B cell (primary cell): ENCODE data around the gene GIMD1. TPM values are rescaled to one million over a fixed set of nuclear protein-coding genes. Genes with fewer than 3 reads are reported as not detected.

Source experiments
- ATAC-seq: fragments of 200-7000 bp; cut with Tn5 transposase; one replicate; pipeline ENCODE4 v1.10.0; 2021; ENCODE audit warnings: low read depth, mild to moderate bottlenecking, moderate number of reproducible peaks, moderate library complexity
- CTCF ChIA-PET: fragments of 350-600 bp; sonication (Branson Sonifier 250); formaldehyde crosslinking; loops from one replicate; lab custom pipeline; 2021; ENCODE audit warnings: antibody characterized with exemption, inconsistent platforms; lab: Charles Lee
- POLR2A ChIA-PET: fragments of 350-600 bp; sonication (Branson Sonifier 250); formaldehyde crosslinking; loops from one replicate; lab custom pipeline; 2021; ENCODE audit warnings: antibody characterized with exemption; lab: Charles Lee
- DNase-seq: peaks from one replicate; pipeline ENCODE4 v3.0.0; 2013
- H2AFZ ChIP-seq: 2 replicates; pipeline ENCODE4 v1.6.1; 2012; ENCODE audit warnings: mild to moderate bottlenecking, low read depth, low read length; ENCODE audit not compliant: insufficient read depth, poor library complexity, severe bottlenecking
- H3K27ac ChIP-seq, 2 donors: 1 replicate in 1 of 2; 2 replicates in 1 of 2; pipeline ENCODE4 v1.5.1; 2012 to 2013; ENCODE audit warnings: low read length in 2 of 2, mild to moderate bottlenecking in 2 of 2, moderate library complexity in 1 of 2
- H3K27me3 ChIP-seq, 4 experiments: fragments of 200-600 bp in 1 of 4; sonication (generic) in 1 of 4; replicated peaks in 1 of 4; 1 replicate in 2 of 4; 2 replicates in 2 of 4; pipeline versions ENCODE4 v1.6.1 to v1.7.0; 2013 to 2016; ENCODE audit warnings: low read length in 3 of 4, mild to moderate bottlenecking in 2 of 4, mixed read lengths in 1 of 4, moderate library complexity in 1 of 4; ENCODE audit not compliant: insufficient read depth in 4 of 4, control insufficient read depth in 3 of 4; ENCODE audit errors: control extremely low read depth in 1 of 4
- H3K36me3 ChIP-seq, 2 experiments: replicated peaks in 1 of 2; 1 replicate in 1 of 2; 2 replicates in 1 of 2; pipeline versions ENCODE4 v1.6.1 to v1.7.1; 2013; ENCODE audit warnings: low read length in 1 of 2; ENCODE audit not compliant: insufficient read depth in 2 of 2, control insufficient read depth in 1 of 2; ENCODE audit errors: control extremely low read depth in 1 of 2, extremely low read depth in 1 of 2
- H3K4me1 ChIP-seq, 2 donors: fragments of 200-600 bp in 1 of 2; sonication (generic) in 1 of 2; 1 replicate in 1 of 2; 2 replicates in 1 of 2; pipeline versions ENCODE4 v1.5.1 to v1.6.1; 2013 to 2017; ENCODE audit warnings: low read length in 2 of 2; ENCODE audit not compliant: control insufficient read depth in 2 of 2, insufficient read depth in 2 of 2
- H3K4me2 ChIP-seq: replicated peaks from 2 replicates; pipeline ENCODE3; 2012; ENCODE audit warnings: mild to moderate bottlenecking, low read depth, low read length; ENCODE audit not compliant: poor library complexity, severe bottlenecking
- H3K4me3 ChIP-seq, 5 experiments: fragments of 200-600 bp in 1 of 5; sonication (generic) in 1 of 5; 1 replicate in 3 of 5; 2 replicates in 2 of 5; pipeline versions ENCODE4 v1.5.1 to v1.7.0; 2011 to 2016; ENCODE audit warnings: low read length in 4 of 5, mild to moderate bottlenecking in 4 of 5, low read depth in 2 of 5, control low read depth in 1 of 5, moderate library complexity in 1 of 5; ENCODE audit not compliant: insufficient read depth in 1 of 5; ENCODE audit errors: control extremely low read depth in 1 of 5, extremely low read depth in 1 of 5
- H3K79me2 ChIP-seq: fragments of 200-600 bp; sonication (generic); one replicate; pipeline ENCODE4 v1.6.0; 2016; ENCODE audit warnings: low read length; ENCODE audit not compliant: control insufficient read depth, insufficient read depth
- H3K9ac ChIP-seq: fragments of 200-600 bp; sonication (generic); 2 replicates; pipeline ENCODE4 v1.6.1; 2017; ENCODE audit warnings: mild to moderate bottlenecking, low read length, moderate library complexity
- H3K9me3 ChIP-seq, 3 donors: one replicate each; pipeline versions ENCODE4 v1.6.1 to v1.7.1; 2013; ENCODE audit warnings: low read length in 2 of 3; ENCODE audit not compliant: control insufficient read depth in 2 of 3, insufficient read depth in 1 of 3; ENCODE audit errors: control extremely low read depth in 1 of 3
- H4K20me1 ChIP-seq: 2 replicates; pipeline ENCODE4 v1.6.0; 2012; ENCODE audit warnings: mild to moderate bottlenecking, low read length; ENCODE audit not compliant: insufficient read depth, control insufficient read depth, poor library complexity, severe bottlenecking
- H3K27ac Mint-ChIP-seq: one replicate; pipeline ENCODE4 v1.8.0; 2021; ENCODE audit warnings: mixed read lengths
- H3K27me3 Mint-ChIP-seq: one replicate; pipeline ENCODE4 v1.8.0; 2021; ENCODE audit warnings: mixed read lengths
- H3K4me1 Mint-ChIP-seq: one replicate; pipeline ENCODE4 v1.8.0; 2021; ENCODE audit warnings: mixed read lengths
- H3K4me3 Mint-ChIP-seq: one replicate; pipeline ENCODE4 v1.8.0; 2021; ENCODE audit warnings: mixed read lengths
- H3K9me3 Mint-ChIP-seq: one replicate; pipeline ENCODE4 v1.8.0; 2022; ENCODE audit warnings: mixed read lengths; ENCODE audit not compliant: insufficient read depth
- CTCF ChIP-seq: fragments of 200-600 bp; IDR thresholded peaks from one replicate; pipeline ENCODE4 v1.8.0; 2022; ENCODE audit warnings: antibody characterized with exemption, mild to moderate bottlenecking
- EZH2 ChIP-seq: IDR thresholded peaks from 2 replicates; pipeline ENCODE4 v1.6.1; 2012; ENCODE audit warnings: borderline replicate concordance, low read depth, mild to moderate bottlenecking, moderate library complexity, low read length; ENCODE audit not compliant: insufficient read depth, poor library complexity, severe bottlenecking
- WGBS: methylation state at CpG from one replicate; pipeline ENCODE4 v1.1.5; 2013; ENCODE audit warnings: missing lambda C conversion rate; ENCODE audit not compliant: insufficient coverage; 5-methylcytosine and 5-hydroxymethylcytosine counted together
- intact Hi-C: fragments of 100-400 bp; cut with micrococcal nuclease; formaldehyde crosslinking; loops from one replicate; pipeline ENCODE4 v1.10.0; 2022
- polyA minus RNA-seq: library from RNA; depleted of rRNA, polyadenylated mRNA; stranded (reverse); fragments of >200 nt; gene quantifications from 2 replicates; pipeline ENCODE4 v1.2.3, GENCODE V29; 2012
- polyA plus RNA-seq: library from polyadenylated mRNA; depleted of rRNA; stranded (reverse); fragments of >200 nt; gene quantifications from 2 replicates; pipeline ENCODE4 v1.2.3, GENCODE V29; 2012
- total RNA-seq, 2 donors: library from RNA; stranded (reverse); fragments of 120-200 nt in 1 of 2; gene quantifications; 1 replicate in 1 of 2; 2 replicates in 1 of 2; pipeline versions ENCODE4 v1.2.3 to v1.2.4, GENCODE V29; 2013 to 2022

Gene GIMD1
- not detected in 2 replicates for total RNA-seq
- not detected for total RNA-seq (2013)
- not detected in 2 replicates for polyA plus RNA-seq
- not detected in 2 replicates for polyA minus RNA-seq

- ATAC-seq, result no peak
- Histone ChIP-seq H3K36me3 (no peaks in the 10 kb centered on the region), H3K4me2 (no peak within 1 kb of the TSS), H2AFZ (no peak within 1 kb of the TSS), H3K9me3 (no peaks in the 10 kb centered on the region), H3K79me2 (no peaks in the 10 kb centered on the region), H3K27ac (no peak within 1 kb of the TSS), H3K27me3 (peaks cover 0 to 3% (median 0%) of the 10 kb centered on the region in 4 experiments), H3K4me3 (no peak within 1 kb of the TSS), H3K9ac (no peak within 1 kb of the TSS), H3K4me1 (no peaks in the 10 kb centered on the region), H4K20me1 (no peaks in the 10 kb centered on the region)
- no peaks in the 10 kb centered on the region for H3K9me3 Mint-ChIP-seq
- intact Hi-C loops, result loop anchor here (5.0 kb wide), 1 partner anchor 814 kb away; no protein-coding TSS in a partner anchor
- WGBS, result no CpG with 5 or more reads among the region's 5 CpGs
- TF ChIP-seq EZH2 (no peak), CTCF (no peak)
- CTCF ChIA-PET, result no interaction called here
- POLR2A ChIA-PET, result no interaction called here
- peaks cover 25% of the 10 kb centered on the region for H3K27me3 Mint-ChIP-seq
- no peaks in the 10 kb centered on the region for H3K4me1 Mint-ChIP-seq
- H3K27ac Mint-ChIP-seq, result no peak within 1 kb of the TSS
- no peak for DNase-seq
- H3K4me3 Mint-ChIP-seq, result no peak within 1 kb of the TSS
Observed at GRCh38 chr4:106368678-106369077, at the start of gene GIMD1. TSS of gene GIMD1 (minus strand) at chr4:106368778. CDS start at chr4:106367435, 1,343 bp downstream.

- H3K4me3 ChIP-seq, result no peak overlapping the region
- H3K27ac Mint-ChIP-seq, result no peak overlapping the region
Observed at GRCh38 chr4:106414366-106414765, 45.8 kb upstream of the GIMD1 start.

More at GRCh38 chr4:106414366-106414765, 45.8 kb upstream of the GIMD1 start:
- Mint-ChIP-seq H3K27me3 (no peaks in the 10 kb centered on the region), H3K4me3 (no peak overlapping the region), H3K4me1 (no peaks in the 10 kb centered on the region), H3K9me3 (no peaks in the 10 kb centered on the region)
- no peak for TF ChIP-seq CTCF
- no peak for TF ChIP-seq EZH2
- CTCF ChIA-PET, result interaction anchor here (0.6 kb wide), 1 partner anchor 86 kb away, joined by 4 read pairs; no protein-coding TSS in a partner anchor
- Histone ChIP-seq H3K9me3 (peaks cover 0 to 3% (median 0%) of the 10 kb centered on the region in 3 donors), H4K20me1 (no peaks in the 10 kb centered on the region), H2AFZ (no peak overlapping the region), H3K4me1 (no peaks in the 10 kb centered on the region), H3K9ac (no peak overlapping the region), H3K79me2 (no peaks in the 10 kb centered on the region), H3K27me3 (no peaks in the 10 kb centered on the region), H3K27ac (no peak overlapping the region), H3K4me2 (no peak overlapping the region), H3K36me3 (no peaks in the 10 kb centered on the region)
- DNase-seq (no peak), ATAC-seq (no peak)
- POLR2A ChIA-PET, result no interaction called here
- intact Hi-C loops, result no loop called here
